Measurements from ENCODE around the gene ZFAND3. TPM values are rescaled to one million over a fixed set of nuclear protein-coding genes. Genes with fewer than 3 reads are reported as not detected.

Gene ZFAND3
- total RNA-seq, 1 experiment from 2014 or later, result 47.2 TPM

DNA sequence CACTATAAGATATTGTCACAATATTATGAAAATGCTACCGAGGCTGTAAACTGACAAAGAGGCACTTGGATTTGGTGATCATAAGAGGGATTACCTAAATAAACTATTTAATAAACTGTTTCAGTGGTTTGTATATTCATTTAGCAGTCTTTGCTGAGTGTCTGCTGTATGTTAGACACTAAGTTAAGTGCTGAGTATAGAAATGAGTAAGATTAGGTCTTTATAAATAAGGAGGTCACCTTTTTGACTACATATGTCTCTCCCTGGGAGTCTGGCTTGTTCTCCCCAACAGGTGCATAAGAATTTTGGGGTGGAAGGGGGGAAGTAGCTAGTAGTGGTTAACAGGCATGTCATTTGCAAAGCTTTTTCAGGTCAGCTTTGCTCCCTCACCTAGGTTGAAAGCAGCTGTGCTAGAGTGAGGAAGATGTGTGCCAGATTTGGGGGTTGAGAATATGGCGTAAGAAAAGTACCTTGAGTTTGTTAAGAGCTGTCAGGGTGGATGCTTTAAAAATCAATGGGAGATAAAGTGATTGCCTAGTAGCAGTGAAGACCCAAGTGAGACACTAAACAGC lies 246.3 kb downstream of the ZFAND3 start:
- Histone ChIP-seq H3K79me2 (ENCODE audit: insufficient read depth, low read length) (no peaks in the 10 kb centered on the region; the same call in 1 of the 2 replicates), H3K9me3 (ENCODE audit: control insufficient read depth in 1 of 2, insufficient read depth in 1 of 2, low read depth in 1 of 2, low read length in 2 of 2) (no peaks in the 10 kb centered on the region), H3K27ac (ENCODE audit: low read depth, low read length) (no peak overlapping the region), H3K4me1 (ENCODE audit: control insufficient read depth in 1 of 2, insufficient read depth in 2 of 2, low read length in 2 of 2) (no peaks in the 10 kb centered on the region), H3K4me2 (ENCODE audit: low read length) (no peak overlapping the region), H4K20me1 (ENCODE audit: insufficient read depth) (no peaks in the 10 kb centered on the region; the same call in 1 of the 2 replicates), H3K4me3 (replicated peaks in 1 of 2; ENCODE audit: low read depth in 1 of 2, low read length in 2 of 2) (no peak overlapping the region), H3K9ac (ENCODE audit: low read length) (no peak overlapping the region), H3K27me3 (ENCODE audit: insufficient read depth, low read length) (no peaks in the 10 kb centered on the region), H3K36me3 (ENCODE audit: control insufficient read depth in 1 of 2, insufficient read depth in 2 of 2, low read length in 2 of 2) (peaks cover 0 to 5% of the 10 kb centered on the region in 2 experiments; a peak in 1 of 4 replicates), H3K9me2 (ENCODE audit: insufficient read depth) (no peaks in the 10 kb centered on the region), H2AFZ (ENCODE audit: low read depth, low read length, poor library complexity, severe bottlenecking) (no peak overlapping the region)
- BruUV-seq (replicated peaks), result no TSS peak
- DNase-seq (ENCODE audit: low read depth, low spot score) (no peak), ATAC-seq (no peak)
- no peak for TF ChIP-seq SP1 (IDR thresholded peaks at IDR 0.05; ENCODE audit: low read depth)
- no peak for TF ChIP-seq RAD21 (IDR thresholded peaks at IDR 0.05; ENCODE audit: low read depth)
- TF ChIP-seq EGR1 (IDR thresholded peaks at IDR 0.05; ENCODE audit: low read depth), result no peak
- no peak for TF ChIP-seq CEBPB (IDR thresholded peaks at IDR 0.05; ENCODE audit: low read depth)
- TF ChIP-seq EZH2phosphoT487 (IDR thresholded peaks at IDR 0.05; ENCODE audit: borderline replicate concordance), result no peak
- TF ChIP-seq ELF1 (IDR thresholded peaks at IDR 0.05; ENCODE audit: borderline replicate concordance, low read depth), result no peak
- no peak for TF ChIP-seq MAX (IDR thresholded peaks at IDR 0.05)
- no peak for TF ChIP-seq SRF (IDR thresholded peaks at IDR 0.05; ENCODE audit: low read depth)
- TF ChIP-seq CBX3 (IDR thresholded peaks at IDR 0.05; ENCODE audit: low read depth), result no peak
- TF ChIP-seq YY1 (IDR thresholded peaks at IDR 0.05; ENCODE audit: extremely low read depth, insufficient replicate concordance, low read depth, low read length), result no peak
- no peak for TF ChIP-seq SIN3A (IDR thresholded peaks at IDR 0.05; ENCODE audit: low read depth)
- no peak for TF ChIP-seq EZH2 (IDR thresholded peaks at IDR 0.05)
- TF ChIP-seq ZFX (IDR thresholded peaks at IDR 0.05), result no peak
- CTCF ChIA-PET, result no interaction called here
- POLR2A ChIA-PET, result interaction anchor here (0.6 kb wide), 1 partner anchor 18 kb away, joined by 3 read pairs; no protein-coding TSS in a partner anchor
- intact Hi-C loops (cut with micrococcal nuclease), result no loop called here
- RAD21 ChIA-PET (ENCODE audit: low non-redundant PET in 1 of 2, low total read pairs in 2 of 2, uncharacterized antibody in 2 of 2, unreplicated experiment in 2 of 2), result no interaction called here
